ENCODE measurements around the gene NEK6.

The NEK6 gene

DNA sequence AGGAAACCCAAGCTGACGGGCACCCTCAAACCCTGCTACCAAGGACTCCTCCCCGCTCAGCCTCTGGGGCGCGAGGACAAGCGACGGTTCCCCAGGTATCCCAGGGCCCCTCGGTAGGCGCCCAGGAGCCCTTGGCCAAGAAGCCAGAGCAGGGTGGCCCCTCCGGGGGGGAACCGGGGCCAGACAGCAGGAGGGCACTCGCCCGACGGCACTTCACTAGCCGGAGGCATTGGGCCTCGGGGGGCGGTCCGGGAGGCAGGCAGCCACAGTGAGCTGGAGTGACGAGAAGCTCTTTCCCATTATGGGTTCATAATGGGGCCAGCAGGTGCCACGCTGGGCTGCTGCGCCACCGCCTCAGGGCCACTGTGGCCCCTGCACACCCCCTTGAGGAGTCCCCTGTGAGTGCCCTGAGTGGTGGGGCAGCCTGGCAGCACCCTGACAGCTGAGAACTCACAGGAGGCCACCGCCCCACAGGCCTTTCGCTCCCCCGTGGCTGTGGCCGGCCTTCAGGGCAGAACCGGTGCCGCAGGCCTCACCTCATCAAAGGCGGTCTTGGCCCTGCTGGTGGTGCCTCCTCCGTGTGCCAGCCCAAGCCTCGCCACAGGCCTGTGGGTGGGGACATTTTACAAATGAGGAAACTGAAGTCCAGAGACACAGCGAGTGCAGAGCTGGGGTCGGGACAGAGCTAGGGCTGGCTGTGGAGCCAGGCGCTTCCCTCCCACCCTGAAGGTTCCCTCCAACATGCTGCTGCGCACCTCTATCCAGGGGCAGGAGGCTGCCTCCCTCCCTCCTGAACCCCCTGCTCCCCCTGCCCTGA lies 88.8 kb downstream of the NEK6 start:
- DNase-seq = no peak

DNA sequence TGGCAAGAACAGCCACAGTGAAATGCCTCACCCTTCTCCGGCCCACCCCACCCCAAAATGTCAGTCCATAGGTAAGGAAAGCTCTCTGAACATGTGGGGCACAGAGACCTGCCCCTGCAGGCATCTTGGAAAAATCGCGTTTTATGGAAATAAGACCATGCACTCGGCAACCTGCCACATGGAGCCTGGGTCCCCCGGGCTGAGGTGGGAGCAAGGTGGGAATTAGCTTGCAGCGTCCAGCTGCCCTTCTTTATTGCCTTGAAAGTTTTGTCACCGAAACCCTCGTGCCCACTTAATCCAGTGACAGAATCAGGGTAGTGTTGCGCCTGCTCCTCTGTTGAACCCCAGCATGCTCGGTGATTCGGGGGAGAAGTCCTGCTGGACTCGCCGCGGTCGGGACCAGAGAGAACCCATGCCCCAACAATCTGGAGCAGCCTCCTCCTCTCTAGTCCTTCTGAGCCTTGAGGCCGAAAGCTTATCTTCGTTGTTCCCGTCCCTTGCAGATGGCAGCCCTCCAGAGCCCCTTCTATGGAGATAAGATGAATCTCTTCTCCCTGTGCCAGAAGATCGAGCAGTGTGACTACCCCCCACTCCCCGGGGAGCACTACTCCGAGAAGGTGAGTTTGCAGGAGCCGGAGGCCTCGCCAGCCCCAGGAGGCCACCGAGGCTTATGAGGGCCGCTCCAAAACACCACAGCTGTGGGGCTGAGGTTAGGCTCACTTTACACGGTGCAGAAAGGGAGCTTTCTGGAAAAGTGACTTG lies 89.6 kb downstream of the NEK6 start:
- no peak for DNase-seq

DNA sequence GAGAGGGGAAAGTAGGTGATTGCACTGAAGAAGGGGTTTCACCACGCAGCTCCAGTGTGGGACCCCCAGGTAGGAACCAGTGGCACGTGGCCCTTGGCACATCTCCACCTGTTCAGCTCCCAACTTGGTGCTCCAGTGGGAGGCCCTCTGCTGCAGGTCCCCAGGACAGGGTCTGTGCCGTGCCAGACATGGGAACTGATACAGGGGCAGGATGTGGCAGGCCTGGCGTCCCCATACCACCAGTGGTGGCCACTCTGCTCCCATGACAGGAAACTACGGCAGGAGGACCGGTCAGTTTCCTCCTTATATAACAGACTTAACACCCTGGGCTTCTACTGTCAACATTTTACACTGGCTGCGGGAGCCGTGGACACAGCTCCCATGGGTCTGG lies 90.2 kb downstream of the NEK6 start:
- DNase-seq = no peak

DNA sequence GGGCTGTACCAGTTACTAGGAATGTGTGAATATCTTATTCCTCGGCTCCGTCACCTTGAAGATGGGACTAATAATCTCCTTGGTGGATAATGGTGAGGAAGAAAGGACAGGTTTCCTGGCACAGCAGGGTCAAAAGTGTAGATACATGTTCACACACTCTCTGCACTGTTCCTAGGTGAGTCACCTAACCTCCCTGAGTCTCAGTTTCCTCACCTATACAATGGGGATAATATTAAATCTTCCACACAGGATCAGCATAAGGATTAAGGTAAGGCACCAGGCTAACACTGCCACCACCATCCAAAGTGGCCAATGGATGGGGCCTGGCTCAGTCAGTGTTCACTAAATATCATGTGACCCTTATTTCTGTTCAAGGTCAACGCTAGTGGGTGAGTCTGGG lies 90.6 kb downstream of the NEK6 start:
- DNase-seq = no peak

DNA sequence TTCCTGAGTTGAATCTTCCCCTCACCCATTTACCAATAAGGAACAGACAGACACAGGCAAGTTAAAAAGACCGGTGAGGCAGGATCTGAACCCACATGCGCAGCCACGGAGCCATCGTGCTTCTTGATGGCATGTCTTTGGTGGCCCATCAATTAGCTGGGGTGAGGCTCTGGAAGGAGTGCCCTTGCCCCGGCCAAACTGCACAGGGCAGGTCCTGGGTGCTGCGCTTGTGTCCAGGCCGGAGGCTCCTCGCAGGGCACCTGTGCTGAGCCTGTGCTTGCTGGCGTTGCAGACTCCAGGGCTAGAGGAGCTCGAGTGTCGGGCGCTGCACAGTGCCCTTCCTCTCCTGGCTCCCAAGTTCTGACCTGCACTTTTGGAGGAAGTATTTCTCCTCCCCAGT lies 91.1 kb downstream of the NEK6 start:
- no peak for DNase-seq

DNA sequence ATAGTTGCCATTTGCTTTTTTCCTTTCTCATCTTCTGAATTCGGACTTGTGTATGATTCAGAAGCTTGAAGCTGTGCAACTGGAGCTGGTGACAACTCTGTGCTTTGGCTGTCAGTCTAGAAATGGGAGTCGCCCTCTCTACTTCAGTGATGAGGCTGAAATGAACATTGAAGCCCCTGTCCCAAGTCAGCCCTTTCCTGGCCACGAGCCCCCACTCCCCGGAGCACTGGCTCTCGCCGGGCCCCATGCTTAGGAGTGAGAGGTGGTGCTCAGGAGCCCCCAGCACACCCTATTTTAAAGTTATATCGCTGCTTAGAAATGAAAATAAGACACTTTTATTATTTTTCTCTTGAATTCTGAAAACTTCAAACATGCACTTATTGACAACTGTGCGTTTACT lies 91.5 kb downstream of the NEK6 start:
- no peak for DNase-seq

DNA sequence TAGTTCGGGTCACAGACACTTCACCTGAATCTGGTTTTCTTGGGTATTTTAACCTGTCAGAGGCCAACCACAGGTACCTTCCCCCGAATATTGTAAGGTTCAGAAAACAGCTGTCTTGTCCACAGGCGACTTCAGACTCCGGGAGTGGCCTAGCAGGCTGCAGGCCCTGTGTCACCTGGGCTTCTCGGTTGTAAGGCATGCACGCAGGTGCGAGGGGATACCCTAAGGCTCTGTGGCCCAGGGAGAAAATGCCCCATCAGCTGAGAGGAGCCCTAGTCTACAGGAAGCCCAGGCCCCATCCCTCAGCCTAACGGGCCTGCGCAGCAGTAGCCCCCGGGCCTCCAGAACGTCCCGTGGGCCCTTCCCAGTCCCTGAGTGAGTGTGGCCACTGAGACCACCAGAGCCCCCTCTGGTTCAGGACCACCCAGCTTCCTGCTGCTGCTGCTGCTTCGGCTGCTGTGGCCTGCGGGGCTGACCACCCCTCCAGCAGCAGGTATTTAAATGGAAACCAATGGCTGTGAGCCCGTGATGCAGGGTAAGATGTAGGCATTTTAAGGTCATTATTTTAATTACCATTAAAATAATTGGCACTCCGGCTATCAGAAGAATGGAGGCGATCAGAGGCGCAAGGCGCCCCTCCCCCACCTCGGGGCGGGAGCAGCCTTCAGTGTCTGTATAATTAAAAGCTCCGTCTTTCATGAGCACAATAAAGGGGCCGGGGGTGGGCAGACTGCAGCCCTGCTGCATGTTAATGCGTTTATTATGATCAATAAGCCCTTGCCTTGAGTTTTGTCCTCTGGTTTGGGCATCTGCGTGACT lies 92.1 kb downstream of the NEK6 start:
- DNase-seq = no peak

DNA sequence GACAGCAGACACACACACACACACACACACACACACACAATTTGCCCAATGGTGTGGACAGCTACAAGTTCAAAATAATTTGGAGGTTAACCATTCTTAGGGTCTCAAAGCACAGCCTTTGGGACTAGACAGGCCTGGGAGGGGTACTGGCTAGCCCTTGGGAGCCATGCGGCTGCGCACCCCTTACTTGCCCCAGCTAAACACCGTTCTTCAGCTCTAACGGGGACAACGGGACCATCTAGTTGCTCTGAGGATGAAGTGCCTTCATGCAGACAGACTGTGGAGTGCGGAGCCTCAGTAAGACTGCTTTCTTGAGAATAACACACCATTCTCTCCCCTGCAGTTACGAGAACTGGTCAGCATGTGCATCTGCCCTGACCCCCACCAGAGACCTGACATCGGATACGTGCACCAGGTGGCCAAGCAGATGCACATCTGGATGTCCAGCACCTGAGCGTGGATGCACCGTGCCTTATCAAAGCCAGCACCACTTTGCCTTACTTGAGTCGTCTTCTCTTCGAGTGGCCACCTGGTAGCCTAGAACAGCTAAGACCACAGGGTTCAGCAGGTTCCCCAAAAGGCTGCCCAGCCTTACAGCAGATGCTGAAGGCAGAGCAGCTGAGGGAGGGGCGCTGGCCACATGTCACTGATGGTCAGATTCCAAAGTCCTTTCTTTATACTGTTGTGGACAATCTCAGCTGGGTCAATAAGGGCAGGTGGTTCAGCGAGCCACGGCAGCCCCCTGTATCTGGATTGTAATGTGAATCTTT lies 92.9 kb downstream of the NEK6 start:
- DNase-seq = no peak

DNA sequence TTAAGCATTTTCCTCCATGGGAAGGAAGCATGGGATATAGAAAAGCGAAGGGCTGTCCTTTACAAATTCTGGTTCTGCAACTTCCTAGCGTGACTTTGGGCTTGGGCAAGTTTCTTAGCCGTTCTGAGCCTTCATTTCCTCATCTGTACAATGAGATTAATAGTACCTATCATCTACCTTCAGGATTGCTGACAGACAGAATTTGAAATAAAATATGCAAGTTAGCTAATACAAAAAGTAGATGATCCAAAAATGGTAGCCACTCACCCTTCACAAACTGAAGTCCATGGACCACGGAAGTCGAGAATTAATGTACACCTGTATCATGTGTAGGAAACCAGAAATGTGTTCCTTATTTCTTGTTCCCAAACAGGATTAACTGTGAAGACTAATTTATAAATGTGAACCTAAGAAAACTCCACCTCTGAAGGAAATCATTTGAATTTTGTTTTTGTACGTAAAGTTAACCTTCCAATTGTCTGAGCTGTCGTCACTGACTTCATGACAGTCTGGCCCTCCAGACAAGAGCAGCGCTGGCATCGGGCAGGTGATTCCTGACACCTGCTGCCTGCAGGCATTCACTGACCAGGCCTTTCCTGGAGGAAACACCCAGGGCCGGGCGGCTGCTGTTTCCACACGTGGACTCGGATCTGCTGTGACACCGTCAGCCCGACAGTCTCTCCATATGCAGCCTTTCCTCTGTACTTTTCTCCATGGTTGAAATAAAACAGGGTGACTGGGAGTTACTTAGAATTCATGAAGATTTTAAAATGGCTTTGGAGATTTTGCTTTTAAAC lies 94.1 kb downstream of the NEK6 start:
- DNase-seq = no peak

DNA sequence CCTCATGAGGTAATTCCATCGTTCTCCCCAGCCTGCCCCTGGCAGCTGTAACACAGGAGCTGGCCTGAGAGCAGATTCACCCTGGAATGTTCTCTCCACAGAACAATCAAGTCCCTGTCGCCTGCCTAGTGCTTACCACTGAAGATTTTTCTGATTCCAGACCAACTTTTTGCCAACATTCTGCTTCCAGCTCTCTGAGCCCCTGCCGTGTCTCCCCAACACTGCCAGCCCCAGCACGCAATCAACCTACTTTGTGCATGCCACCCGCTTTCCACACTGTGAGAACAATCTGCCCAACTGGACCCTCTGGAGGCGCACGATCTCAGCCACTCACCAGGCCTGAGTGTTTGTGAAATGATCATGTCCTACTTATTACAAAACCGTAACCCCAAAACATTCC lies 94.9 kb downstream of the NEK6 start:
- no peak for DNase-seq

DNA sequence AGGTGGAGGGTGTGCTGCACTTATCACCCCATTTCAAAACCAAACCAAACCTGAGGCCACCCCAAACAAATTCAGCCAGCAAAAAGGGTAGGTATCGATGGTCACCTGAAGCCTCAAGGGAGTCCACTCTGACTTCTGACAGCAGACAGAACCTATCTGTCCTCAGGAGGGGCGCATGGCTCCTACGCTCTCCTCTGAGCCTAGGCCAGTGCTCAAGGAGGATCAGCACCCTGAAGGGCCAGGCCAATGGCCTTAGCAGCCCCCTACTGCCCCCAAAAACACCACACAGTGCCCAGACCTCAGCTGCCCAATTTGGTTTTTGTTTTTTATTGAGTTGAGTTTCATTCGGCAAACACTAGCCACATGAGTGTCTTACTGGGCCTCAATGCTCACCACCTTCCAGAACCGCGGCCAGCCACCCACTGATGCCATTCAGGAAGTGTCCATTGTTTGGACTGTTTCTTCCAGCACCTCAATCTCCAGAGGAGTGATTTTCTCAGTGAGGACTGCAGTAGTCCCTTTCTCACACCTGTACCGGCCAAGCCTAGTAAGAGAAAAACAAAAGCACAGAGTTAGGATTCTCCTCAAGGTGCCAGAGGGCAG lies 95.5 kb downstream of the NEK6 start:
- DNase-seq = no peak

DNA sequence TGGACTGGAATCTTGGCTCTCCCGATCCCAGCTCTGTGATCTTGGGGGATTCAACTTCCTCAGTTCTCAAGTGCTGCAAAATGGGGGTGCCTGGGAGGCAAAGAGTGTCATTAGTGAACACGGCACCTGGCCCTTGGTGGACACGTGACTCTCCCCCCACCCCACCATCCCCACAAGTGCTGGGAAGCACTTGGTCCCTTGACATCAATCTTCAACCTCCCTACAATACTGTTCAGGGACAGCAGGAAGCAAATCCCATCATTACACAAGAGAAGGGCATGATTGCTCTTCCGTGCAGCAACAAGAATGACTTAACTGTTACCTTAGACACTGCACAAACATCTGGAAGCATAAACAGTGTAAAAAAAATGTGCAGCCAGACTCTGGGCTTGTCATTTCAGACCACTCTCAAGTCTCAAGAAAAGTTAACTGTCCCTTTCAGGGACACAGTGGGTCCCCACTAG lies 96.1 kb downstream of the NEK6 start:
- DNase-seq = no peak

DNA sequence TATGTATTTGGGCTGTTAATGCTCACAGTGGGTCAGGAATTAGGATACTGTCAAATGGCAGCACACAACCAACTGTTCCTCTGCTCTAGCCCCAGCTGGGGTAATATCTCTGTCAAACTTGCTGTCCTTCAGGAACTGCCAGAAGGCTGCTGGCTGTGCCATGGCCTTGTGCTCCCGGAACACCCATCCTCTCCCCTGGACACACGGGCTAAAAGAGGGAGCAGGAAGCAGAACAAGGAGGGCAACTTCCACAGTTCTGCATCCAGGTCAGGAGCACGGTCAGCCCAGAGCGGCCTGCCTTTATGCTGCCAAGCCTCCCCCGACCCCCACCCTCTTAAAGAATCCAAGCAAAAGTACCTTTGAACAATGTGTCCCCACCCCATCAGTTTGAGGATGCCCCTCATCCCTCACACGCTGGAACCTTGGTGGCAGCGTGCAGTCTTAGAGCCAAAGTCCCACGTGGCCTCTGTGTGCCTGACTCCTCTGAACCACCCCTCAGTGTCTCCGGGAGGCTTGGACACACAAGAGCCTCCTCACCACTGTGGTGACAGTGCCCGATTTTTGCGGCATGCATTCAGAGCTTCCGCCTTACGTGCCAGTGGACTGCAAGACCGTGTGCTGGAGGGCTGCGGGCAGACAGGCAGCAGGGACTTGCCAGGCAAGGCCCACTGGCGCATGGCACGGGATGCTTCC lies 96.7 kb downstream of the NEK6 start:
- DNase-seq = no peak

DNA sequence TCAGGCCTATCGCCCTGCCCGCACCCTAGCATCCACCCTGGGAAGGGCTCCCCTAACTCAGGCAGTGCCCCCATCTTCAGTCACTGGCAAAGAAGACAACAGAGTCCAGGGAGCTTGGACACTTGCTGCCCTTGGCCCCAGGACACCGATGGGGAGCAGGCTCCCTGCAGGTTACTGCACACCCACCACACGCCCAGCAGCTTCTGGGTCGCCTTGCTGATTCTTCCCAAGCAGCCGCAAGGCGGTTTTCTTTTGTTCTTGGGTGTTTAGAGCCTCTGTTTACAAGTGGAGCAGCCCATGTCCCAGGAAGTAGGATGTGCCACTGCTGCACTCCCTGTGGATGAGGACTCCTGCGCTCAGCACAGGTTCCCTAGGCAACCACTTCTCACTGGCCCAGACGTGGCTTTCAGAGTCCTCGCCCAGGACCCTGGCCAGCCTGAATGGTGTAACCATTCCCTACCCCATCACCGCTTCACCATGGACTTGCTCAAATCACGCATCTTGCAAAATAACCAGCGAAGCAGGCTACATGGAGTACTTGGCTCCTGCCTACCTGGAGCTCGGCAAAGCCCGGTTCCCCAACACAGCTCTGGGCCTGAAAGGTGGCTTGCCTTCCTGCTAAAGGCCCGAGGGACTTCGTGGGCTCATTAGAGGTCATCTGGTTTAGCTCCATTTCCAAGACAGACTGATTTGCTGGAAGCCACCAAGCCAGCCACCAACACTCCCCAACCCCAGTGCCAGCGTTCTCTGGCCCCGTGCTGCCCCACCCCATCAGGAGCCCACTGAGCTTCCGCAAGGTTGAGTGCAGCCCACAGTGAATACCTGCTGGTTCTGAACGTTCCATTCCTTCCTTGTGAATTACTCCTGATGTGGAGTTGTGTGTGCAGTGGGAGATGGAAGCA lies 97.5 kb downstream of the NEK6 start:
- no peak for DNase-seq

DNA sequence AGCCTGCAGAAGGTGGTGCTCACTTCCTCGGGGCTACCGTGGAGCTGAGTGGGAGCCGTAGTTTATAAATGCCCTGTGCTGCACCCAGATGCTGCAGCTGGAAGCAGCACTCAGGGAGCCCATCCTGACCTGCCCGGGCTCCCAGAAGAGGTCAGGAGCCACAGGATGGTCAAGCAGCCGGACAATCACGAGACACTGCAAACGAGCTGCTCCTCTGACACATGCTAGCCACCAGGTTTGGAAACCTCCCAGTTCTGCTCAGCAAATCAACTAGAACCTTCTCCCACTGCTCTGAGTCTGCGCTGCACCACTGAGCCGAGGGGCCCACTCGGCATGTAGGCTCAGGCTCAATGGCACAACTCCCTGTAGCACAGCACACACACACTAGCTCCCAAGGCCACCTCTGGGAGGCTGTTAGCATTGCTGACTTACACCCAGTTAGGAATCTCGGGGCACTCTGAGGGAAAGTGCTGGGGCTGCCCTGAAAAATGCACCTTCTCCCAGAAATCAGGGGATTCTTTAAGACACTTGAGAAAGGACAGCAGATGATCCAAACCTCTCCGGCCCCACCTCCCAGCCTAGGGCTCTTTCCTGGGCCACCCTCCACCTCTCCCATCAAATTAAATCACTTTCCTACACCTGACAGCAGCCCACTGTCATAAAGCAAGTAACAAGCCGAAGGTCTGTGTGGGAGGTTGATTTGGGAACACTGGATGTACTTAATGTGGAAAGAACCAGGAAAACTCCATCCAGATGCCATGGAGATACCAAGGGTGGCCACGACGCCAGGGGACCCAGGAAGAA lies 98.4 kb downstream of the NEK6 start:
- DNase-seq = no peak

DNA sequence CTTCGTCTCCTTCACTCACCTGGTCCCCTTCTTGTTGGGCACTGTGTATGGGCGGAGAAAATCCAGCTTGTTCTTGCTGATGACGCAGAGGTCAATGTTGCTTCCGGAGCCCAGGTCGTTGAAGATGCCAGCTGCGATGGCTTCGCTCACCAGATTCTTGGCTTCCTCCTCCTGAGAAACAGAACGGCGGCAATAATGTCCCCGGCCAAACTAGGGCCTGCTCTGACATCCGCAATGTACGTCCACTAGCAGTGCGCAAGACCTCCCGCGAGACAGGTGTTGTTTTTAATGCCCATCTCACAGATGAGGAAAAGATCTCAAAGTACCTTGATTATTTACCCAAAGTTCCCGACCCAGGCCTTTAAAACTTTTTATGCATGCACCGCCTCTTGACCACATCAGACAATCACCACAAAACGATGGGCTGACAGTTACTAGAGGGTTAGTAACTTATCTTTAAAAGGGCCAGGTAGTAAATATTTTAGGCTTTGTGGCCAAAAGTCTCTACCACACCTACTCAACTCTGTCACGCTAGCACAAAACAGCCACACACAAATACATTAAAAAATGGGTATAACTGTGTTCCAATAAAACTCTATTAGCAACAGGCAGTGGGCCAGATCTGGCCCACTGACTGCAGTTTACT lies 99.1 kb downstream of the NEK6 start:
- no peak for DNase-seq

DNA sequence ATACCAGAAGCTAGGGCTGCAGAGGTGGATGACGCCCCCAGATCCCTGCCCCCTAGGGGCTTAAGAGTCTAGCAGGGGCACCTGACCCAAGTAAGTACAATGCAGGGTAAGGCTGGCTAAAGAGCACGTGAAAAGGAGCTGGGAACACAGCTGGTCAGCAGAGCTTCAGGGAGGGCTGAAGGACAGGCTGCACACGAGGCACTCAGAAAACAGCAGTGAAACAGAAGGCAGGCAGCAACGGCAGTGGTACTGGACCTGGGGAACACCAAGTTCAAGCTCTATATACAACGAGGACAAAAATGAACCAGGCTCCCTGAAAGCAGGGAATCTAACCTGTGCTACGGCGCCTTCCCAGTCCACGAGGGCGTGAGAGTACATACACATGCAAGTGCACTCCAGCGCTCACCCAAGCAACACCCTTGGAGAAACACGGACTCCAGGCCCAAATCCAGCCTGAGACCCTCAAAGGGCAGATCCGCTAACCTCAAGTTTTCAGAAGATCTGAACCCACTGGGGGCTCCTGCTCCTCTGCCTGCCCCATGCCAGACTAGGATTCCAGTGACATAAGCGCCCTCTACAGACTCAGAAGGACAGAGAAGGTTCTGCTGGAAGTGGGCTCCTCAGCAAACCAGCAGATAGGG lies 100.1 kb downstream of the NEK6 start:
- no peak for DNase-seq

DNA sequence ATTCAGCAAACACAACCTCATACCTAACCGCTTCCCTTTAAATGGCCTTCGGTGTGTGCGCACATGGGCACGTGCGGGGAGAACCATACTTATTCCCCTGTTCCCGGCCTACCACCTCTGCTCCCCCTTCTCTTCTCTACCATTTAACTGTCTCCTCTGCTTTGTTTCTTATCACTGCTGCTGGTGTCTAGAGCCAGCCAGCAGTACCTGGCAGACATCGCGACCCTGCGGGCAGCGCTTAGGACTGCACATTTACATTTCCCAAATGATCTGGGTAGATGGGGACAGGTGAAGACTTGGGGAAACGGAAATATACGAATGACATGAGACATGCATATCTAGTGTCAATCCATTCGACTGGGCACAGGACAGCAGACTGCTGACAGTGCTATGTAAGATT lies 100.9 kb downstream of the NEK6 start:
- DNase-seq = no peak

Measured in activated T-cell treated with anti-CD3 and anti-CD28 coated beads for 4 hours (primary cell).